Measurements from ENCODE around the gene FYB2. TPM values are rescaled to one million over a fixed set of nuclear protein-coding genes. Genes with fewer than 3 reads are reported as not detected.

The FYB2 gene
- total RNA-seq, 1 donor from 2014 or later = not detected

GRCh38 chr1:56754708-56755479 lies 64.3 kb downstream of the FYB2 start:
- DNase-seq (ENCODE audit: low read depth) = no peak
- no peak for TF ChIP-seq CTCF (conservative IDR thresholded peaks at IDR 0.05; ENCODE audit: low read depth, low read length)
- no peak overlapping the region for H3K4me3 ChIP-seq (ENCODE audit: low read depth, low read length)

- TF ChIP-seq CTCF (conservative IDR thresholded peaks at IDR 0.05; ENCODE audit: low read depth, low read length) = no peak
- no peak for DNase-seq (ENCODE audit: low read depth)
- no peak overlapping the region for H3K4me3 ChIP-seq (ENCODE audit: low read depth, low read length)
These were observed 74.0 kb downstream of the FYB2 start for GRCh38 chr1:56745231-56745630.

GRCh38 chr1:56728964-56729363 lies 90.2 kb downstream of the FYB2 start:
- DNase-seq (ENCODE audit: low read depth) = no peak
- TF ChIP-seq CTCF (conservative IDR thresholded peaks at IDR 0.05; ENCODE audit: low read depth, low read length) = no peak
- H3K4me3 ChIP-seq (ENCODE audit: low read depth, low read length) = no peak overlapping the region

GRCh38 chr1:56726706-56727105 lies 92.5 kb downstream of the FYB2 start:
- DNase-seq (ENCODE audit: low read depth) = no peak
- TF ChIP-seq CTCF (conservative IDR thresholded peaks at IDR 0.05; ENCODE audit: low read depth, low read length) = no peak
- no peak overlapping the region for H3K4me3 ChIP-seq (ENCODE audit: low read depth, low read length)

GRCh38 chr1:56719171-56719570 lies 100.0 kb downstream of the FYB2 start:
- no peak overlapping the region for H3K4me3 ChIP-seq (ENCODE audit: low read depth, low read length)
- no peak for DNase-seq (ENCODE audit: low read depth)
- no peak for TF ChIP-seq CTCF (conservative IDR thresholded peaks at IDR 0.05; ENCODE audit: low read depth, low read length)

- no peak for DNase-seq (ENCODE audit: low read depth)
- TF ChIP-seq CTCF (conservative IDR thresholded peaks at IDR 0.05; ENCODE audit: low read depth, low read length) = no peak
- H3K4me3 ChIP-seq (ENCODE audit: low read depth, low read length) = no peak overlapping the region
These were observed 104.0 kb downstream of the FYB2 start for GRCh38 chr1:56715156-56715555.

- TF ChIP-seq CTCF (conservative IDR thresholded peaks at IDR 0.05; ENCODE audit: low read depth, low read length) = no peak
- H3K4me3 ChIP-seq (ENCODE audit: low read depth, low read length) = no peak overlapping the region
- no peak for DNase-seq (ENCODE audit: low read depth)
These were observed 106.1 kb downstream of the FYB2 start for GRCh38 chr1:56713112-56713511.

Data from epithelial cell of proximal tubule (primary cell).